GM19372 (cell line): Measurements from ENCODE around the gene NDUFC2.
"Not testable (repeated sequence)": the region's sequence is repeated elsewhere in the genome, so short reads cannot be mapped to it uniquely, and the experiment has no call there.

Experiments
- ATAC-seq: cut with Tn5 transposase; IDR thresholded peaks from one replicate; pipeline ENCODE4 v1.9.1; 2021; ENCODE audit warnings: mild to moderate bottlenecking, low read depth, moderate library complexity; ENCODE audit not compliant: unreplicated experiment

NDUFC2 gene

GRCh38 chr11:78080084-78080817 is 589 bp upstream of the NDUFC2 start:
- no peak for ATAC-seq

DNA sequence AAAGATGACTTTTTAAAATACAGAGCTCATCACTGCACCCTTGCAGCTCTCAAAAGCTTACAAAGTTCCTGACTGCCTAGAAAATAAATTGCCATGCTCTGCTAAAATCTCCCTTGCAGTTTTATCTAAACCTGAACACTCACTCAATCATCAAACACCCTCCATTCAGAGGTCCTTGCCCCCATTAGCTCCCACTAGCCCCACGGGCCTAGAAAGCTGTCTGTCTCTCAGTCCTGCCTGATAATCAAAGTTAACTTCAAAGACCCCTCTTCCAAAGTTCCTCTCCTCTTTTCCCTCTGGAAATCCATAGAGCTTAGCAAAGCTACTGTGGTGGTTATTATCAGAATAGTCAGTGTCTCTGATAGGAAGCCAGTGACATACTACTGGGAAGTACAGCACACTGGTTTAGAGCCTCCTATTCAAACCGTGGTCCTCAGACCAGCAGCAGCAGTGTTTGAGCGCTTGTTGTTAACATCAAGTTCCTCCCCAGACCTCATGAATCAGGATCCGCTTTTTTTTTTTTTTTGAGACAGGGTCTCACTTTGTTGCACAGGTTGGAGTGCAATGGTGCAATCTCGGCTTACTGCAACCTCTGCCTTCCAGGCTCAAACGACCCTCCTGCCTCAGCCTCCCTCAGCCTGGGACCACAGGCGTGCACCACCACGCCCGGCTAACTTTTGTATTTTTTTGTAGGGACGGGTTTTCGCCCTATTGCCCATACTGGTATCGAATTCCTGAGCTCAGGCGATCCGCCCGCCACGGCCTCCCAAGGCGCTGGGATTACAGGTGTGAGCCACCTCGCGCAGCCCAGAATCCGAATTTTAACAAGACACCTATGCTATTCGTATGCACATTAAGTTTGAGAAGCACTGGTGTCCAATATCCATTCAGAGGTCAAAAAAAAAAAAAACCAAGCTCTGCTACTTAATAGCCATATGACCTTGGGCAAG is 1.2 kb downstream of the NDUFC2 start:
- no peak for ATAC-seq

- not testable (repeated sequence) for ATAC-seq
These were observed 2.1 kb downstream of the NDUFC2 start for GRCh38 chr11:78077592-78077991.

DNA sequence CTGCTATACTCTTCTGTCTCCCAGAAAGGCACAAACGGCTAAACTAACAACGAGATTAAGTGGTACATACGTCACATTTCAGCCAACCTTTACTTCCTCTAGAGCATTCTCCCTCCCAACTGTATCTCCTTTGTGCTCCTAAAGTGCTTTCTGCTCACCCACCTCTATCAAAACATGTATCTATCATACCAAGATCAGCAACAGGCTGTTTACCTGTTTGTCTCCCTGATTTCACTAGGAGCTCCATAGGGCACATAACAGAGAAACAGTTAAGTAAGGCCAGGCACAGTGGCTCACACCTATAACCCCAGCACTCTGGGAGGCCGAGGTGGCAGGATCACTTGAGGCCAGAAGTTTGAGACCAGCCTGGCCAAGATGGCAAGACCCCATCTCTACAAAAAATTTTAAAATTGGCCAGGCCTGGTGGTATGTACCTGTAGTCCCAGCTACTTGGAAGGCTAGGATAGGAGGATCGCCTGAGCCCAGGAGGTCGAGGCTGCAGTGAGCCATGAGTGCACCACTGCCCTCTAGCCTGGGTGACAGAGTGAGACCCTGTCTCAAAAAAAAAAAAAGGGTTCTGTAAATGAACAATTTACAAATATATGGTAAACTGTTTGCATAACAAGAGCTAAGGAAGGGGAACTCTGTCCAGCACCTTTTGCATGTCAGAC is 2.8 kb downstream of the NDUFC2 start:
- ATAC-seq, result no peak

DNA sequence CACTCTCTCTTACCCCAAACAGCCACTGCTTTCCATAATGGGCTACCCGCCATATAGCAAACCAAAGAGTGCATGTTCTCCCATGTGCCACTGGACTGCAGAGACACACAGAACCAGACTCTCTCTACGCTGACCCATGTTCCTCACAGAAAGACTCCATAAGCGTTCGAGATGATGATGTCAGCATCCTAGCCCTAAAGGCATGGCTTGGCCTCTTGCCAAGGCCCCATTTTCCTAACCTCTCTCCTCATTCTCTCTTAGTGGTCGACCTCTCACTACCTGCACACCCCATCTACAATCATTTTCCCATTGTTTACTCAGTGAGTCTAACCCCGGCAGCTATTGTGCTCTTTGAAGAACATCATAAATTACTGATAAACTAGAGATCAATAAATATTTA is 4.9 kb downstream of the NDUFC2 start:
- ATAC-seq, result no peak

- no peak for ATAC-seq
These were observed 7.2 kb downstream of the NDUFC2 start for GRCh38 chr11:78072455-78072854.

- ATAC-seq, result no peak
These were observed 7.9 kb downstream of the NDUFC2 start for GRCh38 chr11:78071717-78072116.

DNA sequence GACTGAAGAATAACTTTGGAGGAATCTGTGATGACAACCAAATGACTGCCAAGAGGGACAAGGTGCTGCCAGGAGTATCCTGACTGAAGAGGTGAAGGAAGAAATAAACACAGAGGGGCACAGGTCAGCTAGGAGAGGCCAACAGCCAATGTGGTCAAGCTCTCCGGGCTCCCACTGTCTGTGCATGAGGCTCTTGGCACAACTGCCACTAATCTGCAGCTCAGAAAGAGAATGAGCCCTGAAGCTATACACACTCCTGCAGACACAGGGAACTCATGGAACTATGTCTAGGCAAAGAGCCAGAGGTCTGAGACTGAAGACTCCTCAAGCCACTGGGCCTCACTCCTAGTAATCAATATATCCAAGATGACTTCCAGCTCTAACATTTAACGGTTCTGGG is 9.0 kb downstream of the NDUFC2 start:
- no peak for ATAC-seq

GRCh38 chr11:78069465-78069864 is 10.2 kb downstream of the NDUFC2 start:
- ATAC-seq, result no peak

GRCh38 chr11:78067704-78068103 is 12.0 kb downstream of the NDUFC2 start:
- no peak for ATAC-seq

DNA sequence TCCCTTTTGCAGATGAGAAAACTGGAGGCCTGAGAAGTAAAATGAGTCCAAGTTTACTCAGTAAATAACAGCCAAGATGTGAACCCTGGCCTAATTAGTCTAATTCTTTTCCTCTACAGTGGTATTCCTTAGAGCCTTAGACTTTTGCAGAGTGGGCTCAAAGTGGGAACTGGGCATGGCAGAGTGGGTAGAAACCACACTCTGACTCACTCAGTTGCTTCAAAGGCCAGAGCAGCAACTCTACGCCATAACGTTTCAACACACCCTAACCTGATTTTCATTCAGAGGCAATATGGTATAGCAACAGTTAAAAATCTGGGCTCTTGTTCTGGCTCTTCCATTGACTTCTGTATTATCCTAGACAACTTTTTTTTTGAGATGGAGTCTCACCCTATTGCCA is 13.2 kb downstream of the NDUFC2 start:
- no peak for ATAC-seq

GRCh38 chr11:78065203-78065602 is 14.5 kb downstream of the NDUFC2 start:
- no peak for ATAC-seq

DNA sequence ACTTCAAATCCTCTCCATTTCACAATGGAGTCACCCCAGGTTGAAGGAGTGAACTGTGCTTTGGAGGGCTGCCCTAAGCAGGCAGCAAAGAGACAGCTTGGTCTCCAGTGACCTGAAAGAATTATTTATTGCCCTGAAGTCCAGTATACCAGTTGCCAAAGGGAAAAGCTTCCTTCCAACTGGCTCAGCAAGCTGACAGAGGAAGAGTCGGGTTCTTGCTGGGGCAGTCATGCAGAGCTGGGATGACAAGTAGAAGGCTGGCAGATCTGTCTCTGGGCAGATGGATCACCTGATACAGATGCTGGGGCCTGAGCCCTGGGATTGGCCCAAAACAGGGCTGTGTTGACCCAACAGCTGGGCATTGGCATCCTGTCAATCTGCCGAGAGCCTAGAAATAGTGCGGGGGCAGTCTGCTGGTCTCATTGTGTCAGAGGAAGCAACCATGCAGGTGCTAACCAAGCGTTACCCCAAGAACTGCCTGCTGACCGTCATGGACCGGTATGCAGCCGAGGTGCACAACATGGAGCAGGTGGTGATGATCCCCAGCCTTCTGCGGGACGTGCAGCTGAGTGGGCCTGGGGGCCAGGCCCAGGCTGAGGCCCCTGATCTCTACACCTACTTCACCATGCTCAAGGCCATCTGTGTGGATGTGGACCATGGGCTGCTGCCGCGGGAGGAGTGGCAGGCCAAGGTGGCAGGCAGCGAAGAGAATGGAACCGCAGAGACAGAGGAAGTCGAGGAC is 16.1 kb downstream of the NDUFC2 start, which contains the start of gene THRSP:
Gene THRSP (plus strand): TSS at position 422 of the 742 bp plus-strand sequence. CDS start 21 bp downstream, at position 443.
- no peak for ATAC-seq

GRCh38 chr11:78062671-78063070 is 17.0 kb downstream of the NDUFC2 start:
- ATAC-seq, result no peak

DNA sequence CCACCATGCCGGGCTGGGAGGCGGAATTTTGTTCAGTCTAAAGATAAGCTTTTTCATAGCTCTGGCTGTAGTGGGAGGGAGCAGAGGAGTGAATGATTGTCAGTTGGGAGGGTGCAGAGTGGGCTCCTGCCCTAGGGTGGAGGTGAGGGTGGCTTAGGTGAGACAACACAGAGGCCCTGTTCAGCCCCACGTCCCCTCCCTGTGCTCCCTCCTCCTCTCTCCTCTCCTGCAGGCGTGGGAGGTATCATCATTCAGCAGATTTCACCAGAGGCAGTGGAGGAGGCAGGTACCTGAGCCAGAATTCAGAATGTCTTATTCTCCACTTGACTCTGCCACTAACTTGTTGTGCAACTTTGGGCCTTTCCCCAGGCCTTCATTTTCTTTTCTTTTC is 17.7 kb downstream of the NDUFC2 start:
- no peak for ATAC-seq

GRCh38 chr11:78061088-78061920 is 18.4 kb downstream of the NDUFC2 start:
- ATAC-seq, result no peak

GRCh38 chr11:78060533-78060932 is 19.1 kb downstream of the NDUFC2 start:
- no peak for ATAC-seq

DNA sequence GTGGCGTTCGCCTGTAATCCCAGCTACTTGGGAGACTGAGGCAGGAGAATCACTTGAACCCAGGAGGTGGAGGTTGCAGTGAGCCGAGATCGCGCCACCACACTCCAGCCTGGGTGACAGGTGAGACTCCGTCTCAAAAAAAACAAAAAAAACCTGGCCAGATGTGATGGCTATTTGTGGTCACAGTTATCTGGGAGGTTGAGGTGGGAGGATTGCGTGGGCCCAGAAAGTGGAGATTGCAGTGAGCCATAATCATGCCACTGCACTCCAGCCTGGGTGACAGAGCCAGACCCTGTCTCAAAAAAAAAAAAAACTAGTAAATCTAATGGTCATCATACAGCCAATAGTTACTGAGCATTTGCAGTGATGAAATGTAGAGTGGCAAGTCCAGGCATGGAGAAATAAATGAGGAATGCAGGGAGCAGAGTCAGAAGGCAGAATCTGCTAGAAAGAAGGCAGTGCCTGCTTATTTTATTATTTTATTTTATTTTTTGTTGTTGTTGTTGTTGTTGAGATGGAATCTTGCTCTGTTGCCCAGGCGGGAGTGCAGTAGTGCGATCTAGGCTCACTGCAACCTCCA is 19.8 kb downstream of the NDUFC2 start:
- not testable (repeated sequence) for ATAC-seq

- ATAC-seq, result no peak
These were observed 22.1 kb downstream of the NDUFC2 start for GRCh38 chr11:78057462-78058055.
